Endothelial cell of umbilical vein (primary cell): ENCODE results near the gene CDC34. TPM values are rescaled to one million over a fixed set of nuclear protein-coding genes. Genes with fewer than 3 reads are reported as not detected.

Experiments
- BruUV-seq: library from RNA; stranded (reverse); fragments of 400-500 nt; replicated peaks from 2 replicates; lab custom pipeline; 2021; lab: Mats Ljungman, UMichigan
- CTCF ChIA-PET: fragments of 300-600, 350-600 bp; sonication (Branson Sonifier 250); formaldehyde crosslinking; loops from one replicate; lab custom pipeline; 2021; ENCODE audit warnings: antibody characterized with exemption, inconsistent platforms; lab: Charles Lee
- POLR2A ChIA-PET: fragments of 300-600, 350-600 bp; sonication (Branson Sonifier 250); formaldehyde crosslinking; loops from one replicate; lab custom pipeline; 2021; ENCODE audit warnings: antibody characterized with exemption, inconsistent platforms; lab: Charles Lee
- DNase-seq: peaks from one replicate; pipeline ENCODE4 v3.0.0-alpha.2; 2011; ENCODE audit warnings: low read depth, low spot score
- FAIRE-seq: peaks from 2 replicates; lab custom pipeline; 2011; peaks lifted over from hg19 to GRCh38; lab: Jason Lieb, UNC
- H2AFZ ChIP-seq: 2 replicates; pipeline ENCODE4 v1.6.0; 2012; ENCODE audit warnings: low read depth, low read length, control low read depth, inconsistent platforms
- H3K27ac ChIP-seq: 2 replicates; pipeline ENCODE4 v1.5.1; 2011; ENCODE audit warnings: low read depth, mild to moderate bottlenecking, control low read depth, low read length, moderate library complexity; ENCODE audit not compliant: insufficient read depth
- H3K27me3 ChIP-seq, 2 experiments: 2 replicates each; pipeline versions ENCODE4 v1.6.0 to v1.6.1; 2011; ENCODE audit warnings: low read length in 2 of 2, mixed read lengths in 1 of 2; ENCODE audit not compliant: control insufficient read depth in 2 of 2, insufficient read depth in 2 of 2
- H3K36me3 ChIP-seq, 2 experiments: 2 replicates in 1 of 2; 3 replicates in 1 of 2; pipeline ENCODE4 v1.5.1; 2011; ENCODE audit warnings: low read length in 2 of 2, mild to moderate bottlenecking in 1 of 2, moderate library complexity in 1 of 2; ENCODE audit not compliant: control insufficient read depth in 2 of 2, insufficient read depth in 2 of 2; ENCODE audit errors: extremely low read depth in 1 of 2
- H3K4me1 ChIP-seq: 3 replicates; pipeline ENCODE4 v1.5.1; 2011; ENCODE audit warnings: mild to moderate bottlenecking, low read length; ENCODE audit not compliant: control insufficient read depth, insufficient read depth; ENCODE audit errors: extremely low read depth
- H3K4me2 ChIP-seq: 2 replicates; pipeline ENCODE4 v1.6.1; 2011; ENCODE audit warnings: low read length, control low read depth, mixed read lengths; ENCODE audit not compliant: insufficient read depth
- H3K4me3 ChIP-seq, 3 experiments: fragments of 200-600 bp in 1 of 3; sonication (generic), shearing (Covaris generic) in 1 of 3; replicated peaks in 1 of 3; 2 replicates each; pipeline ENCODE4 v1.5.1; 2011 to 2016; ENCODE audit warnings: control low read depth in 3 of 3, low read length in 3 of 3, mild to moderate bottlenecking in 2 of 3, inconsistent platforms in 1 of 3, low read depth in 1 of 3, moderate library complexity in 1 of 3; ENCODE audit not compliant: insufficient read depth in 1 of 3
- H3K79me2 ChIP-seq: 2 replicates; pipeline ENCODE4 v1.6.0; 2012; ENCODE audit warnings: low read length, inconsistent platforms; ENCODE audit not compliant: control insufficient read depth, insufficient read depth
- H3K9ac ChIP-seq: replicated peaks from 2 replicates; pipeline ENCODE3; 2011; ENCODE audit warnings: low read length, control low read depth; ENCODE audit not compliant: insufficient read depth; ENCODE audit errors: extremely low read depth
- H3K9me1 ChIP-seq: replicated peaks from 3 replicates; pipeline ENCODE4 v1.6.0; 2011; ENCODE audit warnings: mild to moderate bottlenecking, low read length; ENCODE audit not compliant: control insufficient read depth, insufficient read depth; ENCODE audit errors: extremely low read depth
- H3K9me3 ChIP-seq: replicated peaks from 2 replicates; pipeline ENCODE4 v1.5.1; 2012; ENCODE audit warnings: low read length, inconsistent platforms; ENCODE audit not compliant: control insufficient read depth, insufficient read depth
- H4K20me1 ChIP-seq: replicated peaks from 2 replicates; pipeline ENCODE3; 2011; ENCODE audit warnings: mild to moderate bottlenecking, low read length; ENCODE audit not compliant: control insufficient read depth, insufficient read depth; ENCODE audit errors: extremely low read depth
- CTCF ChIP-seq, 2 donors: IDR thresholded peaks; 1 replicate in 1 of 2; 2 replicates in 1 of 2; pipeline ENCODE4 v1.5.1; 2011; ENCODE audit warnings: low read length in 2 of 2, mild to moderate bottlenecking in 2 of 2, moderate library complexity in 2 of 2, control low read depth in 1 of 2, inconsistent platforms in 1 of 2, low read depth in 1 of 2; ENCODE audit not compliant: insufficient read depth in 1 of 2; ENCODE audit errors: extremely low read depth in 1 of 2
- EZH2 ChIP-seq: IDR thresholded peaks from 2 replicates; pipeline ENCODE4 v1.6.1; 2012; ENCODE audit warnings: borderline replicate concordance, low read depth, mild to moderate bottlenecking, moderate library complexity, low read length, inconsistent platforms; ENCODE audit not compliant: severe bottlenecking
- FOS ChIP-seq: IDR thresholded peaks from 2 replicates; pipeline ENCODE4 v1.6.1; 2011; ENCODE audit warnings: mild to moderate bottlenecking, low read length, moderate library complexity, borderline replicate concordance; ENCODE audit not compliant: insufficient read depth
- GATA2 ChIP-seq: IDR thresholded peaks from 2 replicates; pipeline ENCODE4 v1.7.0; 2011; ENCODE audit warnings: low read depth, mild to moderate bottlenecking, moderate library complexity, mixed read lengths, low read length; ENCODE audit not compliant: insufficient read length, insufficient read depth
- JUN ChIP-seq: IDR thresholded peaks from 2 replicates; pipeline ENCODE4 v1.6.1; 2011; ENCODE audit warnings: borderline replicate concordance, low read depth; ENCODE audit not compliant: insufficient read length, insufficient read depth
- MYC ChIP-seq: IDR thresholded peaks from one replicate; pipeline ENCODE4 v1.6.1; 2011; ENCODE audit warnings: mild to moderate bottlenecking, low read depth, low read length
- POLR2A ChIP-seq: IDR thresholded peaks from 2 replicates; pipeline ENCODE4 v1.6.1; 2012; ENCODE audit warnings: low read depth, mild to moderate bottlenecking, control low read depth, low read length
- POLR2AphosphoS5 ChIP-seq: IDR thresholded peaks from 2 replicates; pipeline ENCODE4 v1.6.1; 2012; ENCODE audit warnings: low read depth, mild to moderate bottlenecking, control low read depth, low read length, moderate library complexity; ENCODE audit not compliant: insufficient read depth
- dilution Hi-C: fragments of 300-500 bp; cut with MboI; formaldehyde crosslinking; loops from one replicate; pipeline ENCODE4 v1.15.0; 2019; ENCODE audit warnings: low sequenced_read_pairs; ENCODE audit not compliant: extremely low pct_ligation_motif_present
- intact Hi-C: fragments of 100-400 bp; cut with micrococcal nuclease; formaldehyde crosslinking; loops from one replicate; pipeline ENCODE4 v1.10.0; 2022
- polyA plus RNA-seq, 4 experiments: library from polyadenylated mRNA; depleted of rRNA in 3 of 4; stranded (reverse) in 3 of 4; unstranded in 1 of 4; fragments of >200 nt; gene quantifications; 2 replicates each; pipeline versions ENCODE4 v1.2.1 to v1.2.3, GENCODE V29; 2011 to 2012; ENCODE audit warnings: missing spikeins in 1 of 4
- total RNA-seq: library from RNA; stranded (reverse); gene quantifications from 2 replicates; pipeline ENCODE4 v1.2.3, GENCODE V29; 2021
- TF ChIP-seq, protein P1 (sequence below): IDR thresholded peaks from 2 replicates; pipeline ENCODE4 v1.6.1; 2011; ENCODE audit not compliant: insufficient read depth, insufficient read length

Gene CDC34
- total and polyA plus RNA-seq, 2 donors (not counting 3 experiments of a cell fraction or from before 2014, with no cell fraction given), result 90.4 to 92.9 TPM

DNA sequence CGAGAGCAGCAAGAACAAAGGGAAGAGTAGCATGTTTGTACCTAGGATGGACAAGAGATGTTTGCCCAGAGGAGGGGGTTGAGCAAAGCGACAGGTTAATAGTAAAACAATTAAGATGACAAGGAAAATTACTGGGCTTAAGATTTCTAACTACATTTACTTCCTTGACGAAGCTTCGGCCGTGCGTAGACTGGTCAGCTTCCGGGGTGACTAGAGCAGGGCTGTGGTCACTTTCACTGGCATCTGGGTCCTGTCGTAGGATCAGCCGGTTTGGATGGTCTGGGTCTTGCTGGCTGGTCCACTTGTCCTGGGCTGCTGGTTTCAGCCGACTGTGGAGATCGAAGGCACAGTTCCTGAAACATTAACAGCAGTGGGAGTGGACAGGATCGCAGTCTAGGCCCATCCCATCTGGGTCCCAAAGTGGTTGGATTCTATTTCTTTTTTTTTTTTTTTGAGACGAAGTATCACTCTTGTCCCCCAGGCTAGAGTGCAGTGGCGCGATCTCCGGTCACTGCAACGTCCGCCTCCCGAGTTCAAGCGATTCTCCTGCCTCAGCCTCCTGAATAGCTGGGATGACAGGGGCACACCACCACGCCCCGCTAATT is 35.8 kb downstream of the CDC34 start:
- DNase-seq (no peak), FAIRE-seq (no peak)
- Histone ChIP-seq H3K4me1 (peaks cover 8% of the 10 kb centered on the region), H4K20me1 (no peaks in the 10 kb centered on the region), H3K27me3 (no peaks in the 10 kb centered on the region), H3K9ac (no peak overlapping the region), H3K79me2 (no peaks in the 10 kb centered on the region), H3K4me2 (no peak overlapping the region), H3K4me3 (no peak overlapping the region), H3K9me3 (no peaks in the 10 kb centered on the region), H2AFZ (no peak overlapping the region), H3K27ac (no peak overlapping the region), H3K9me1 (no peaks in the 10 kb centered on the region), H3K36me3 (no peaks in the 10 kb centered on the region)
- ChIA-PET CTCF (interaction anchor here (0.6 to 1.6 kb wide), 5 partner anchors 11 to 1813 kb away, joined by 3 to 6 read pairs (median 4); no protein-coding TSS in a partner anchor), POLR2A (no interaction called here)
- TF ChIP-seq POLR2A, result no peak
- no peak for TF ChIP-seq JUN
- no peak for TF ChIP-seq FOS
- TF ChIP-seq GATA2, result no peak
- TF ChIP-seq, protein P1, sequence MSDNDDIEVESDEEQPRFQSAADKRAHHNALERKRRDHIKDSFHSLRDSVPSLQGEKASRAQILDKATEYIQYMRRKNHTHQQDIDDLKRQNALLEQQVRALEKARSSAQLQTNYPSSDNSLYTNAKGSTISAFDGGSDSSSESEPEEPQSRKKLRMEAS, result no peak
- TF ChIP-seq CTCF (IDR thresholded peaks at IDR 0.05; ENCODE audit: extremely low read depth in 1 of 2, insufficient read depth in 1 of 2, low read depth in 1 of 2, low read length in 2 of 2), result no peak
- no peak for TF ChIP-seq EZH2
- no peak for TF ChIP-seq MYC
- TF ChIP-seq POLR2AphosphoS5, result no peak
- dilution Hi-C loops, result no loop called here
- intact Hi-C loops, result no loop called here
- BruUV-seq, result no TSS peak
